Fibroblast of skin of scalp (primary cell): ENCODE data around the gene OR2A25. TPM values are rescaled to one million over a fixed set of nuclear protein-coding genes. Genes with fewer than 3 reads are reported as not detected.
"Not testable (repeated sequence)": the region's sequence is repeated elsewhere in the genome, so short reads cannot be mapped to it uniquely, and the experiment has no call there.

ENCODE experiments used
- DNase-seq: peaks from one replicate; pipeline ENCODE4 v3.0.0-alpha.2; 2013
- polyA plus RNA-seq, 2 experiments: library from polyadenylated mRNA; unstranded; fragments of 120-200 nt; gene quantifications; one replicate each; pipeline ENCODE4 v1.2.1, GENCODE V29; 2013; ENCODE audit not compliant: insufficient read length in 2 of 2

The OR2A25 gene
- polyA plus RNA-seq (2013, experiment 1 of 2; ENCODE audit: insufficient read length), result not detected
- polyA plus RNA-seq (2013, experiment 2 of 2; ENCODE audit: insufficient read length), result not detected

GRCh38 chr7:144069511-144069910 lies at the start of gene OR2A25:
Gene OR2A25 (plus strand): TSS chr7:144069811. CDS start chr7:144074220, 4,409 bp downstream.
- no peak for DNase-seq

- DNase-seq, result no peak
Measured at GRCh38 chr7:144020340-144020739, 49.3 kb upstream of the OR2A25 start.

GRCh38 chr7:144022169-144022568 lies 47.4 kb upstream of the OR2A25 start:
- DNase-seq, result no peak

GRCh38 chr7:144023171-144023827 lies 46.3 kb upstream of the OR2A25 start:
- DNase-seq, result no peak

GRCh38 chr7:144024213-144024612 lies 45.4 kb upstream of the OR2A25 start:
- no peak for DNase-seq

GRCh38 chr7:144026203-144026883 lies 43.3 kb upstream of the OR2A25 start:
- DNase-seq, result no peak

- peak; percentile 18 for DNase-seq
Measured at GRCh38 chr7:144027070-144027469, 42.5 kb upstream of the OR2A25 start.

GRCh38 chr7:144027974-144028373 lies 41.6 kb upstream of the OR2A25 start:
- no peak for DNase-seq

GRCh38 chr7:144028547-144028946 lies 41.1 kb upstream of the OR2A25 start:
- DNase-seq, result no peak

- DNase-seq, result no peak
Measured at GRCh38 chr7:144032516-144032915, 37.1 kb upstream of the OR2A25 start.

GRCh38 chr7:144032985-144033709 lies 36.5 kb upstream of the OR2A25 start:
- DNase-seq, result no peak

GRCh38 chr7:144035385-144035784 lies 34.2 kb upstream of the OR2A25 start:
- DNase-seq, result no peak

- DNase-seq, result no peak
Measured at GRCh38 chr7:144036302-144036885, 33.2 kb upstream of the OR2A25 start.

- peak; percentile 4 for DNase-seq
Measured at GRCh38 chr7:144037414-144038035, 32.1 kb upstream of the OR2A25 start.

- no peak for DNase-seq
Measured at GRCh38 chr7:144038887-144039286, 30.7 kb upstream of the OR2A25 start.

GRCh38 chr7:144048648-144049047 lies 21.0 kb upstream of the OR2A25 start, which contains the start of gene OR2A5:
Gene OR2A5 (plus strand): TSS chr7:144048948. CDS start chr7:144050402, 1,454 bp downstream.
- no peak for DNase-seq

- no peak for DNase-seq
Measured at GRCh38 chr7:144049491-144049890, 20.1 kb upstream of the OR2A25 start.

GRCh38 chr7:144050093-144050492 lies 19.5 kb upstream of the OR2A25 start:
- no peak for DNase-seq

GRCh38 chr7:144050884-144051283 lies 18.7 kb upstream of the OR2A25 start:
- not testable (repeated sequence) for DNase-seq

- DNase-seq, result no peak
Measured at GRCh38 chr7:144057954-144058353, 11.7 kb upstream of the OR2A25 start.

GRCh38 chr7:144063710-144064109 lies 5.9 kb upstream of the OR2A25 start:
- no peak for DNase-seq

GRCh38 chr7:144069953-144070352 lies 342 bp downstream of the OR2A25 start:
- DNase-seq, result no peak
